HCT116 (cell line): ENCODE data around the gene AMD1.
"Not testable (repeated sequence)": the region's sequence is repeated elsewhere in the genome, so short reads cannot be mapped to it uniquely, and the experiment has no call there.

Experiments
- EZH2 ChIP-seq: fragments of 200-600 bp; sonication (generic); IDR thresholded peaks from 2 replicates; pipeline ENCODE4 v1.6.1; 2017; ENCODE audit warnings: antibody characterized with exemption, mixed run types
- EZH2phosphoT487 ChIP-seq: fragments of 200-600 bp; IDR thresholded peaks from 2 replicates; pipeline ENCODE4 v1.6.1; 2018; ENCODE audit warnings: antibody characterized with exemption, borderline replicate concordance
- FOSL1 ChIP-seq: IDR thresholded peaks from 2 replicates; pipeline ENCODE4 v1.6.1; 2012; ENCODE audit warnings: low read depth
- POLR2A ChIP-seq: IDR thresholded peaks from 2 replicates; pipeline ENCODE4 v1.7.0; 2011; ENCODE audit warnings: borderline replicate concordance; ENCODE audit not compliant: insufficient read depth, insufficient read length; ENCODE audit errors: extremely low read depth
- POLR2AphosphoS5 ChIP-seq: IDR thresholded peaks from 2 replicates; pipeline ENCODE4 v1.6.1; 2011; ENCODE audit warnings: mild to moderate bottlenecking, low read depth, low read length, moderate library complexity
- RAD21 ChIP-seq: IDR thresholded peaks from 2 replicates; pipeline ENCODE4 v1.6.1; 2012; ENCODE audit warnings: low read depth, mild to moderate bottlenecking
- SRF ChIP-seq: IDR thresholded peaks from 2 replicates; pipeline ENCODE4 v1.6.1; 2012; ENCODE audit warnings: low read depth
- ZNF274 ChIP-seq: fragments of 200-500 bp; sonication (Bioruptor generic); IDR thresholded peaks from 2 replicates; pipeline ENCODE4 v1.6.1; 2014; ENCODE audit warnings: mild to moderate bottlenecking, low read depth, low read length, inconsistent platforms
- TF ChIP-seq, protein P1 (sequence below), 3 experiments: fragments of 200-600 bp in 1 of 3; sonication (generic) in 1 of 3; IDR thresholded peaks in 2 of 3; conservative IDR thresholded peaks in 1 of 3; 2 replicates each; pipeline ENCODE4 v1.5.1; 2012 to 2017; ENCODE audit warnings: low read depth in 2 of 3, low read length in 2 of 3, antibody characterized with exemption in 1 of 3, borderline replicate concordance in 1 of 3, control low read depth in 1 of 3, mild to moderate bottlenecking in 1 of 3, mixed read lengths in 1 of 3, mixed run types in 1 of 3, moderate library complexity in 1 of 3; ENCODE audit not compliant: insufficient read depth in 1 of 3
- TF ChIP-seq, protein P2 (sequence below): IDR thresholded peaks from 2 replicates; pipeline ENCODE4 v1.6.1; 2012

DNA sequence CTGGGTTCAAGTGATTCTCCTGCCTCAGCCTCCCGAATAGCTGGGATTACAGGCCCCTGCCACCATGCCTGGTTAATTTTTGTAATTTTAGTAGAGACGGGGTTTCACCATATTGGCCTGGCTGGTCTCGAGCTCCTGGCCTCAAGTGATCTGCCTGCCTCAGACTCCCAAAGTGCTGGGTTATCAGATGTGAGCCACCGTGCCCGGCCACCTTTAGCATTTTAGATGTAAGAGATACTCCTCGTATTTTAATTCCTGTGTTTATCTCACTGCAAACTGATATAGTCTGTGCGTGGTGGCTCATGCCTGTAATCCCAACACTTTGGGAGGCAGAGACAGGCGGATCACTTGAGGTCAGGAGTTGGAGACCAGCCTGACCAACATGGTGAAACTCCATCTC, 27.0 kb downstream of the AMD1 start:
- TF ChIP-seq POLR2AphosphoS5, EZH2phosphoT487, SRF, RAD21, ZNF274, POLR2A, EZH2, FOSL1: not testable (repeated sequence)
- TF ChIP-seq, protein P1, sequence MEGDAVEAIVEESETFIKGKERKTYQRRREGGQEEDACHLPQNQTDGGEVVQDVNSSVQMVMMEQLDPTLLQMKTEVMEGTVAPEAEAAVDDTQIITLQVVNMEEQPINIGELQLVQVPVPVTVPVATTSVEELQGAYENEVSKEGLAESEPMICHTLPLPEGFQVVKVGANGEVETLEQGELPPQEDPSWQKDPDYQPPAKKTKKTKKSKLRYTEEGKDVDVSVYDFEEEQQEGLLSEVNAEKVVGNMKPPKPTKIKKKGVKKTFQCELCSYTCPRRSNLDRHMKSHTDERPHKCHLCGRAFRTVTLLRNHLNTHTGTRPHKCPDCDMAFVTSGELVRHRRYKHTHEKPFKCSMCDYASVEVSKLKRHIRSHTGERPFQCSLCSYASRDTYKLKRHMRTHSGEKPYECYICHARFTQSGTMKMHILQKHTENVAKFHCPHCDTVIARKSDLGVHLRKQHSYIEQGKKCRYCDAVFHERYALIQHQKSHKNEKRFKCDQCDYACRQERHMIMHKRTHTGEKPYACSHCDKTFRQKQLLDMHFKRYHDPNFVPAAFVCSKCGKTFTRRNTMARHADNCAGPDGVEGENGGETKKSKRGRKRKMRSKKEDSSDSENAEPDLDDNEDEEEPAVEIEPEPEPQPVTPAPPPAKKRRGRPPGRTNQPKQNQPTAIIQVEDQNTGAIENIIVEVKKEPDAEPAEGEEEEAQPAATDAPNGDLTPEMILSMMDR (IDR thresholded peaks at IDR 0.05 in 2 of 3, conservative IDR thresholded peaks at IDR 0.05 in 1 of 3; ENCODE audit: borderline replicate concordance in 1 of 3, insufficient read depth in 1 of 3, low read depth in 2 of 3, low read length in 2 of 3), result not testable (repeated sequence)
- TF ChIP-seq, protein P2, sequence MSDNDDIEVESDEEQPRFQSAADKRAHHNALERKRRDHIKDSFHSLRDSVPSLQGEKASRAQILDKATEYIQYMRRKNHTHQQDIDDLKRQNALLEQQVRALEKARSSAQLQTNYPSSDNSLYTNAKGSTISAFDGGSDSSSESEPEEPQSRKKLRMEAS, result not testable (repeated sequence)
